ENCODE results near the gene C19orf12.
"Not testable (repeated sequence)": the region's sequence is repeated elsewhere in the genome, so short reads cannot be mapped to it uniquely, and the experiment has no call there.

The C19orf12 gene

DNA sequence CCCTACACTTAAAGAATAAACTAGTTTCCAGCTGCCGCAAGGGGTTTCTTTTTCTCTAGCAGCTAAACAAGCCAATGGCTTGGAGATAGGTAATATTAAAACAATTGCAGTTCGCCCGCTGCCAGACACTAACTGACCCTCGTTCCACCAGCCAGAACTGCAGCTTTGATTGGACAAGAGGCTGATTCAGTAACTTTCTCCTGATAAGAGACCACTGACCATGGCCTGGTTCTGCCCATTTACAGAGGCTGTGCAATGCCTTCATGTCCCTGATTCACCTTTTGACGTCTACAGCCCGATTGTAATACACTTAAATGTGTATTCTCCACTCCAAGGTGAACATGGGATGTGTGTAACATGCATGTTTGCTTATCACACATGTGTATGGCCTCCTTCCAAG lies 12.8 kb upstream of the C19orf12 start:
- Histone ChIP-seq H3K4me3 (ENCODE audit: low read depth in 1 of 2, low read length in 2 of 2) (no peak overlapping the region), H3K27ac (ENCODE audit: low read length) (no peak overlapping the region), H3K4me1 (ENCODE audit: control insufficient read depth in 1 of 2, insufficient read depth in 2 of 2, low read length in 2 of 2) (peaks cover 0 to 14% of the 10 kb centered on the region in 2 donors), H3K27me3 (ENCODE audit: low read depth, low read length) (no peaks in the 10 kb centered on the region), H3K9me3 (ENCODE audit: control insufficient read depth in 1 of 2, low read length in 2 of 2) (no peaks in the 10 kb centered on the region), H3K36me3 (ENCODE audit: control insufficient read depth in 1 of 2, insufficient read depth in 2 of 2, low read length in 2 of 2) (no peaks in the 10 kb centered on the region)

DNA sequence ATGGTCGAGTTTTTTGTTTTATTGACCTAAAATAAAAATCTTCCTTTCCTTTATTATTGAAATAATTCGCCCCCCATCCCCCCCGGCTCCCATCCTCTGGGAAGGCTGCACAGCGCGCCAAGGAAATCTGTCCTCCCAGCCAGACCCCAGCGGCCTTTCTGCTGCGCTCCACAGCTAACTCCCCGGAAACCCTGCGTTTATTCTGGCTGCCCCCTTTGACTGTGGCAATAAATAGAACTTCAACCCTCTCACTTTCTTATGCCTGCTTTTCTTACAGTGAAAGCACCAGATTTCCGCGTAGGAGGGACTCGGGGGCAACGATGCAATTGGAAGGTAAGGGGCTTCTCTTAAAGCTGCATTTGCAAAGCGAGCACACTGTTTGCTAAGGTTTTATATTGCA lies 9.7 kb upstream of the C19orf12 start:
- Histone ChIP-seq H3K4me3 (ENCODE audit: low read depth in 1 of 2, low read length in 2 of 2) (peak overlapping the region in 1 of 2 donors; percentile 60), H3K36me3 (ENCODE audit: control insufficient read depth in 1 of 2, insufficient read depth in 2 of 2, low read length in 2 of 2) (no peaks in the 10 kb centered on the region), H3K27ac (ENCODE audit: low read length) (no peak overlapping the region), H3K27me3 (ENCODE audit: low read depth, low read length) (no peaks in the 10 kb centered on the region), H3K4me1 (ENCODE audit: control insufficient read depth in 1 of 2, insufficient read depth in 2 of 2, low read length in 2 of 2) (peaks cover 0 to 14% of the 10 kb centered on the region in 2 donors), H3K9me3 (ENCODE audit: control insufficient read depth in 1 of 2, low read length in 2 of 2) (no peaks in the 10 kb centered on the region)

DNA sequence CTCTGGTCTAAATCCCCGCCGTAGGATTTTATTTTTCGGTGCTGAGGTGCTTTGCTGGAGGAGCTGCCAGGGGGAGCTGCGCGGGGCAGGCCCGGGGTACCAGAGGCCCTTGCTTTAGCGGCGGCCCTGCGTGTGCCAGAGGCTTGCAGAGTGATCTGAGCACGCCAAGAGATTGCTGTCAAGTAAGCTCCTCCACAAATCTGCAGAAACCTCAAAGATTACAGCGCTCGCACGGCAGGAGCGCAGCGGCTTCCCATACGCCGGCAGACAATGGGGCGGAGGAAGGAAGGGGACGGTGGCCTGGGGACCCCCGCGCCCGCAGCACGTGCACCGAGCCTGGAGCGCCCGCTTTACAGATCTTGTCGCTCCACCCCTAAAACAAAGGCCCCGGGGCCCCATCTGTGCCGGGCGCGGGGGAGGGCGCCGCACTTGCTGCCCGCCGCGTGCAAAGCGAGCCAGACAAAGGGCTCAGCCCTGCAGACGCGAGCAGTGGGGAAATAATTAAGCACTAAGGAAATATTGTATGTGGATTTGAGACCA lies 9.1 kb upstream of the C19orf12 start:
- Histone ChIP-seq H3K4me1 (ENCODE audit: control insufficient read depth in 1 of 2, insufficient read depth in 2 of 2, low read length in 2 of 2) (peaks cover 0 to 14% of the 10 kb centered on the region in 2 donors), H3K27me3 (ENCODE audit: low read depth, low read length) (no peaks in the 10 kb centered on the region), H3K4me3 (ENCODE audit: low read depth in 1 of 2, low read length in 2 of 2) (peak overlapping the region in 1 of 2 donors; percentile 60), H3K9me3 (ENCODE audit: control insufficient read depth in 1 of 2, low read length in 2 of 2) (no peaks in the 10 kb centered on the region), H3K36me3 (ENCODE audit: control insufficient read depth in 1 of 2, insufficient read depth in 2 of 2, low read length in 2 of 2) (no peaks in the 10 kb centered on the region), H3K27ac (ENCODE audit: low read length) (no peak overlapping the region)

DNA sequence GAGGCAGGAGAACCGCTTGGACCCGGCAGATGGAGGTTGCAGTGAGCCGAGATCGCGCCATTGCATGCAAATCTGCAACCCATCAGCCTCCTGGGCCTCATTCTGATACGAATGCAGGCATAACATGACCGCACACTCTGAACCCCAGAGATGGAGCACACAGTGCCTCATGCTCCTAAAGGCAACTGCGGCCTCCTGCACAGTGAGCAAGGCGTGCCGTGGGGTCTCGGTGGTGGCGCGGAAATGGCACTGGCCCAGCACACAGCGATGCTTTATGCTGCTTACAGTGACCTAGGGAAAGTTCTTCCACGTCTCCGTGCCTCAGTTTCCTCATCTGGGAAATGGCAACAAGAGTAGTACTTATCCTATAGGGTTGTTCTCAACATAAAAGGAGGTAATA lies 2.0 kb upstream of the C19orf12 start:
- Histone ChIP-seq H3K27ac (ENCODE audit: low read length) (no peak overlapping the region), H3K4me3 (ENCODE audit: low read depth in 1 of 2, low read length in 2 of 2) (no peak overlapping the region), H3K27me3 (ENCODE audit: low read depth, low read length) (no peaks in the 10 kb centered on the region), H3K4me1 (ENCODE audit: control insufficient read depth in 1 of 2, insufficient read depth in 2 of 2, low read length in 2 of 2) (peaks cover 8 to 33% of the 10 kb centered on the region in 2 donors), H3K9me3 (ENCODE audit: control insufficient read depth in 1 of 2, low read length in 2 of 2) (no peaks in the 10 kb centered on the region), H3K36me3 (ENCODE audit: control insufficient read depth in 1 of 2, insufficient read depth in 2 of 2, low read length in 2 of 2) (no peaks in the 10 kb centered on the region)

DNA sequence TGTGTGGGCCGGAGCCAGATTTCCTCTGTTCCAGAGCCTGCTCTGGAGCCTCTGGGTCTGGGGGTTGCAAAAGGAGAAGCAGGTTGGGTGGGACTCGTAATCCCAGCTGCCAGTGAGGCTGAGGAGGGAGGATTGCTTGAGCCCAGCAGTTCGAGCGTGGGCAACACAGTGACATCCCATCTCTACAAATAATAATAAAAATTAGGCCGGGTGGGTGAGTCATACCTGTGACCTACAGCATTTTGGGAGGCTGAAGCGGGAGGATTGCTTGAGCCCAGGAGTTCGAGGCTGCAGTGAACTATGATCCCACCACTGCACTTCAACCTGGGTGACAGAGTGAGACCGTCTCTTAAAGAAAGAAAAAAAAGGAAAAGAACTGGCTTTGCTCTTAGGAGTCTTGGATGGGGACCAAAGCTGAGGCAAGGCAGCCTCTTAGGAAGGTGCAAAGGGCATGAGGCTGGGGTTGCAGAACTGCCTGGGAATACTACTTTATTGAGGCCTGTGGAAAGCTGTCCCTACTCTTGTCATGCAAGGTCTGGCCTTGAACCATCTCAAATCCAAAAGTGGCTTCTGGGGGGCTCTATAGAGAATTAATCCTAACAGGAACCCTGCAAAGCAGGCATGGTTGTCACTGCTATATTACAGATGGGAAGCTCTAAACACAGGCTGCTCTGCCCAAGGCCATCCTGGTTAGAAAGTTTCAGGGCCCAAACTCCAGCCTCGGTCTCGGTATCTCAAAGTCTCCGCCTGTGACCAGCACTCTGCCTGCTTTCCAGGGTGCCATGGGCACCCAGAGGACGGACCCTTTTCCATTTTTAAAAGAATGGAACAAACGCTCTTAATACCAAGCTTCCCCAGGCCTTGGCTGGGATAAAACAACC lies 880 bp upstream of the C19orf12 start:
- H3K27ac ChIP-seq (ENCODE audit: low read length) = peak overlapping the region; percentile 95
- H3K4me3 ChIP-seq (ENCODE audit: low read depth in 1 of 2, low read length in 2 of 2) = peak overlapping the region; percentile 73 to 76
- no peaks in the 10 kb centered on the region for H3K27me3 ChIP-seq (ENCODE audit: low read depth, low read length)
- H3K9me3 ChIP-seq (ENCODE audit: control insufficient read depth in 1 of 2, low read length in 2 of 2) = no peaks in the 10 kb centered on the region
- H3K36me3 ChIP-seq (ENCODE audit: control insufficient read depth in 1 of 2, insufficient read depth in 2 of 2, low read length in 2 of 2) = no peaks in the 10 kb centered on the region
- H3K4me1 ChIP-seq (ENCODE audit: control insufficient read depth in 1 of 2, insufficient read depth in 2 of 2, low read length in 2 of 2) = peaks cover 8 to 33% of the 10 kb centered on the region in 2 donors

DNA sequence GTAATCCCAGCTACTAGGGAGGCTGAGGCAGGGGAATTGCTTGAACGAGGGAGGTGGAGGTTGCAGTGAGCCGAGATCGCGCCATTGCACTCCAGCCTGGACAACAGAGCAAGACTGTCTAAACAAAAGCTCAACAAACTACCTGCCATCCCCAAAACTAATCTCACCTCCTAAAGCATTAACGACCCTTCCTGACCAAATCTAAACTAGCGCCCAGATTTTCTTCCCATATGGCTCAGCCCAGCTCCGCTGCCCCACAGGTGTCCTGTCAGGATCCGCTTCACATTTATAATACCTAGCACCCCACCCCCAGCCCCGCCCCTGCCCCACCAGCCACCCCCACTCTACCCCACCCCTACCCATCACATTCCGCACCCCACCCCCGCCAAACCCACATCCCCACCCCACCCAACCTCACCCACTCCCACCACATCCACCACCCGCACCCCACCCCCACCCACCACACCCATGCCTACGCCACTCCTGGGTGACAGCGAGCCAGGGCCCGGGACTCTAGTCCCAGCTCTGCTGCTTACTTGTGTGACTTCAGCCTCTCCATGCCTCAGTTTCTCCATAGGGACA lies 599 bp downstream of the C19orf12 start:
- peaks cover 8 to 37% of the 10 kb centered on the region in 2 donors for H3K4me1 ChIP-seq (ENCODE audit: control insufficient read depth in 1 of 2, insufficient read depth in 2 of 2, low read length in 2 of 2)
- peak overlapping the region; percentile 73 to 76 for H3K4me3 ChIP-seq (ENCODE audit: low read depth in 1 of 2, low read length in 2 of 2)
- peak overlapping the region; percentile 95 for H3K27ac ChIP-seq (ENCODE audit: low read length)
- no peaks in the 10 kb centered on the region for H3K27me3 ChIP-seq (ENCODE audit: low read depth, low read length)
- H3K36me3 ChIP-seq (ENCODE audit: control insufficient read depth in 1 of 2, insufficient read depth in 2 of 2, low read length in 2 of 2) = no peaks in the 10 kb centered on the region
- H3K9me3 ChIP-seq (ENCODE audit: control insufficient read depth in 1 of 2, low read length in 2 of 2) = no peaks in the 10 kb centered on the region

DNA sequence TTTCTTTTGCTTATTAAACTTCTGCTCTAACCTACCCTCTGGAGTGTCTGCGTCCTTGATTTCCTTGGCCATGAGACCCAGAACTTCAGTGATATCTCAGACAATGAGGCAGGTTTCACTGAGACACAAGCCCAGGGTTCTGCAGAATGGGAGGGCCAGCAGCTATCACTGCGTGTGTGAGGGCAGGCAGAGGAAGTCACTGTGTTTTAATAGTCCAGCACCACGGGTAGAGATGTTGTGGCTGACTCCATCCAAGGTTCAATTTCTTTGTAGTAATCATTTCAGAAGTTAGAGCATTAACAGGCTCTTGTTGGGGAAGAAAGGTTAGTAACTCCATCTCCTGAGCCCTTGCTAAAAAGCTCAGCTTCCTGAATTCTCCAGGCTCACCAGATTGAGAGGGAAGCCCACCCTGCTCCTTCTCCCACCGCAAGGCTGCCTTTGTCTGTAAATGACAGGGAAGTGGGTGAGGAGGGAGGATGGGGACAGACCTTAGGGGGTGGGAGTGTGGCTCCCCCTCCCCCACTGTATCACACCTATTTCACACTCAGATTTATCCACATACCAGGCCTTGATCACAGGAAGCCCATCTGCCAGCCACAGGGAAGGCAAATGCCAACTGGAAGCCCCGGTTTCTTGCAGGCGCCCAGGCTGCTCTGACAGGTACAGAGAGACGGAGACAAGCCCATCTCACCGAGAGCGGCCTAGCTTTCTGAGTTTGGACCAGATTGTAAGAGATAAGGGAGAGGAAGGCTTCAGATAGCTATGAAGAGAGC lies 2.1 kb downstream of the C19orf12 start:
- Histone ChIP-seq H3K9me3 (ENCODE audit: control insufficient read depth in 1 of 2, low read length in 2 of 2) (no peaks in the 10 kb centered on the region), H3K27ac (ENCODE audit: low read length) (no peak overlapping the region), H3K4me3 (ENCODE audit: low read depth in 1 of 2, low read length in 2 of 2) (no peak overlapping the region), H3K36me3 (ENCODE audit: control insufficient read depth in 1 of 2, insufficient read depth in 2 of 2, low read length in 2 of 2) (peaks cover 0 to 12% of the 10 kb centered on the region in 2 donors), H3K4me1 (ENCODE audit: control insufficient read depth in 1 of 2, insufficient read depth in 2 of 2, low read length in 2 of 2) (peaks cover 8 to 42% of the 10 kb centered on the region in 2 donors), H3K27me3 (ENCODE audit: low read depth, low read length) (no peaks in the 10 kb centered on the region)

DNA sequence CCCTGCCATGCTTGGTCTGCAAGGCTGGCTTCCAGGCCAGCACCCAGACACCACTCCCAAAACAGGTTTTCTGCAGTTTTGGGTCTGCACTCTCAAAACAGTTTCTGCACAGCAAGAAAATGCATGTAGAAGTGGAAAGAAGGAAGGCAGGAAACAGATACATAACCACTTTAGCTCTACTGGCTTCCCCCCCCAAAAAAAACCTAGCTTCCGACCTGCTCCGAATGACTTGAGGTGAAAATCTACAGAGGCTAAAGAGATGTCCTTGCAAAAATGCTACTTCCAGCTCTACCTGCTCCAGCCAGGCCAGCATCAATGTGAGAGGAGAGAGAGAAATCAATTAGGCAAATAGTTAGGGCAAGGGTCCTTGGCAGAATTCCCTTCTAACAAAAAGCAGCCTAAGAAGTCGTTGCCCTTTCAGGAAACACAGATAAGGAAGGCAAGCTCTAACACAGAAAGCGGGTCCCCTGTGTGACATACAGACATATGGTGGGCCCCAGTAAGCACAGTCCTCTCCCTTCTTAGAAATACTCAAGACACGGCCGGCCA lies 3.4 kb downstream of the C19orf12 start:
- Histone ChIP-seq H3K4me3 (ENCODE audit: low read depth in 1 of 2, low read length in 2 of 2) (no peak overlapping the region), H3K27ac (ENCODE audit: low read length) (no peak overlapping the region), H3K36me3 (ENCODE audit: control insufficient read depth in 1 of 2, insufficient read depth in 2 of 2, low read length in 2 of 2) (peaks cover 5 to 20% of the 10 kb centered on the region in 2 donors), H3K27me3 (ENCODE audit: low read depth, low read length) (no peaks in the 10 kb centered on the region), H3K9me3 (ENCODE audit: control insufficient read depth in 1 of 2, low read length in 2 of 2) (no peaks in the 10 kb centered on the region), H3K4me1 (ENCODE audit: control insufficient read depth in 1 of 2, insufficient read depth in 2 of 2, low read length in 2 of 2) (peaks cover 8 to 42% of the 10 kb centered on the region in 2 donors)

DNA sequence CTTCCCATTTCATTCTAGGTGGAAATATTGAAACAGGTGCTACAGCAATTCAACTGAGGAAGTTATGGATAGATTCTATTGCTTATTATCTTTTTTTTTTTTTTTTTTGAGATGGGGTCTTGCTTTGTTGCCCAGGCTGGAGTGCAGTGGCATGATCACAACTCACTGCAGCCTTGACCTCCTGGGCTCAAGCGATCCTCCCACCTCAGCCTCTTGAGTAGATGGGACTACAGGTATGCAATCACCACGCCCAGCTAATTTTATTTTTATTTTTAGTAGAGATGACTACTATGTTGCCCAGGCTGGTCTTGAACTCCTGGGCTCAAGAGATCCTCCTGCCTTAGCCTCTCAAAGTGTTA lies 5.6 kb downstream of the C19orf12 start:
- not testable (repeated sequence) for H3K4me3 ChIP-seq (ENCODE audit: low read depth in 1 of 2, low read length in 2 of 2); H3K9me3 ChIP-seq (ENCODE audit: control insufficient read depth in 1 of 2, low read length in 2 of 2); H3K27me3 ChIP-seq (ENCODE audit: low read depth, low read length); H3K27ac ChIP-seq (ENCODE audit: low read length)
- Histone ChIP-seq H3K36me3 (ENCODE audit: control insufficient read depth in 1 of 2, insufficient read depth in 2 of 2, low read length in 2 of 2) (peaks cover 18 to 34% of the 10 kb centered on the region in 2 donors), H3K4me1 (ENCODE audit: control insufficient read depth in 1 of 2, insufficient read depth in 2 of 2, low read length in 2 of 2) (peaks cover 0 to 29% of the 10 kb centered on the region in 2 donors)

DNA sequence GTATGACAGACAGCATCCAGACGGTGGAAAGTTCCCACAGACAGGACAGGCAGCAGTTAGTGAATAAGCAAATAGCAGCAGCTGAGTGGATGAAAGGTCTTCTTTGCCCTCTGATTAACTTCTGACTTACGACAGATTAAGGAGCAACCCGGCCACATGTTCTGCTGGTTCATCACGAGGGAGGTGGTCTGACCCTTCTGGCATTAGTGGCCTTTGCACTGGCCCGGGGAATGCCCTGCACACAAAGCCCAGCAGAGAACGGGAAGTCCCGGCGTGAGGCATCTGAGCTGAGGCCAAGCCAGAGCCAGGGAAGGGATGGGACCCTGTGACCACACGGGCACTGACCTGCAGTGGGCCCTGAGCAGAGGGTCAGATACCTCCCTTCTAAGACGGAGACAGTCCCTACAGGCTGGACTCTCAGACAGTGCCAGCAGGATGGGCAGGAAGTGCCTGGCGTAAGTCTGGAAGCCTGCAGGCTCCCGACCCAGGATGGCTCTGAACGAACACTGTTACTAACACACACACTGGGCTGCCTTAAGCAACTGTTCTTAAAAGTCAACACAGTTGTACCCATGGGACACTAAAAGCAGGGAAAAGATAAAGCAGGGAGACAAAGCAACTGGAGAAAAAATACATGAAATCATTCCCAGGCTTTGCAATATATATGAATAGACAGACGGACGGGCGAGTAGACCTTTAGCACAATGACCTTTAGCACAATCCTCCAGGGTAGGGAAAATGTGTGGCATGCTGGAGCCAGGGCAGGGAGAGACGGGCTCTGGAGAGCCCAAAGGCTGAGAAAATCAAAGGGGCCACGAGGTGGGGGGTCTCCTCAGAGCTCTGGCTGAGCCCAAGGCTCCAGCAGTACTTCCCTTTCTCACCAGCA lies 6.3 kb downstream of the C19orf12 start:
- peaks cover 0 to 25% of the 10 kb centered on the region in 2 donors for H3K4me1 ChIP-seq (ENCODE audit: control insufficient read depth in 1 of 2, insufficient read depth in 2 of 2, low read length in 2 of 2)
- no peak overlapping the region for H3K27ac ChIP-seq (ENCODE audit: low read length)

More for the DNA sequence above, 6.3 kb downstream of the C19orf12 start:
- peaks cover 18 to 35% of the 10 kb centered on the region in 2 donors for H3K36me3 ChIP-seq (ENCODE audit: control insufficient read depth in 1 of 2, insufficient read depth in 2 of 2, low read length in 2 of 2)
- H3K4me3 ChIP-seq (ENCODE audit: low read depth in 1 of 2, low read length in 2 of 2) = no peak overlapping the region
- no peaks in the 10 kb centered on the region for H3K9me3 ChIP-seq (ENCODE audit: control insufficient read depth in 1 of 2, low read length in 2 of 2)
- no peaks in the 10 kb centered on the region for H3K27me3 ChIP-seq (ENCODE audit: low read depth, low read length)
